GM23338 (cell line): Measurements from ENCODE around the gene GRID1.

Experiments
- CREB1 ChIP-seq: fragments of 250-450 bp; sonication (Bioruptor Pico); IDR thresholded peaks from 2 replicates; pipeline ENCODE4 v1.5.0; 2020; ENCODE audit warnings: low read depth, mild to moderate bottlenecking, moderate library complexity
- EZH2 ChIP-seq: fragments of 200-600 bp; sonication (generic); IDR thresholded peaks from one replicate; pipeline ENCODE4 v1.8.0; 2017; ENCODE audit warnings: antibody characterized with exemption, mild to moderate bottlenecking, low read depth; ENCODE audit not compliant: unreplicated experiment
- EZH2phosphoT487 ChIP-seq: fragments of 200-600 bp; sonication (generic); IDR thresholded peaks from one replicate; pipeline ENCODE4 v1.8.1; 2018; ENCODE audit warnings: antibody characterized with exemption; ENCODE audit not compliant: unreplicated experiment
- JUNB ChIP-seq: IDR thresholded peaks from one replicate; pipeline ENCODE4 v1.6.1; 2016; ENCODE audit warnings: antibody characterized with exemption; ENCODE audit not compliant: unreplicated experiment
- NANOG ChIP-seq: IDR thresholded peaks from 2 replicates; pipeline ENCODE4 v1.6.1; 2016; ENCODE audit warnings: antibody characterized with exemption, borderline replicate concordance
- POLR2AphosphoS5 ChIP-seq: IDR thresholded peaks from 2 replicates; pipeline ENCODE4 v1.6.1; 2016; ENCODE audit warnings: antibody characterized with exemption, low read depth
- ZNF114 ChIP-seq: fragments of 250-450 bp; sonication (Bioruptor Pico); IDR thresholded peaks from 2 replicates; pipeline ENCODE4 v1.5.0; 2020; ENCODE audit warnings: mild to moderate bottlenecking, moderate library complexity
- TF ChIP-seq, protein P1 (sequence below), 2 experiments: fragments of 200-600 bp in 1 of 2; sonication (generic) in 1 of 2; conservative IDR thresholded peaks; 2 replicates each; pipeline versions ENCODE4 v1.5.1 to v1.6.1; 2016 to 2017; ENCODE audit warnings: antibody characterized with exemption in 2 of 2, low read depth in 2 of 2, mild to moderate bottlenecking in 2 of 2, moderate library complexity in 1 of 2
- TF ChIP-seq, protein P2 (sequence below): IDR thresholded peaks from one replicate; pipeline ENCODE4 v1.6.1; 2018; ENCODE audit warnings: antibody characterized with exemption; ENCODE audit not compliant: unreplicated experiment
- TF ChIP-seq, protein P3 (sequence below): IDR thresholded peaks from 2 replicates; pipeline ENCODE4 v1.6.1; 2016; ENCODE audit warnings: antibody characterized with exemption

DNA sequence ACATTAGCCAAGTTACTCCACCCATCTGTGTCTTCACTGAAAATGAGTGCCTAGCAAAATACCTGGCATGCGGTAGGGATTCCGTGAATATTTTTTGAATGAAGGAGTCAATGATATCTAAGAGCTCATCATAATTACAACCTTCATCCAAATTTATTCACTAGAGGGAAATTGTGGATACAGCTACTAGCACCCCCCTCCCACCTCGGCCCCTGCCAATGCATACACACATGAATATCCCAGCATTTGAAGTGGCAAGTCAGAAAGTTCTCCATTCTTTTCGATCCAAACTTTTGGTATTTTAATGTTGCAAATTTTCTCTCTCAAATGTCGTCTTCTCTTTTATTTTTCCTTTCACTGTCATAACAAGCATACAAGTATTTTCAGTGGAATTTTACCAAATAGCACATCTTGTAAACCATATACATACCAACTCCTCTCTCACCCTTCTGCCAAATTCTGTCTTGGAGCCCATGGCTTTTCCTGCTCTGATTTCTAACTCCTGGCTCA, 164.3 kb downstream of the GRID1 start:
- no peak for TF ChIP-seq JUNB
- TF ChIP-seq, protein P1, sequence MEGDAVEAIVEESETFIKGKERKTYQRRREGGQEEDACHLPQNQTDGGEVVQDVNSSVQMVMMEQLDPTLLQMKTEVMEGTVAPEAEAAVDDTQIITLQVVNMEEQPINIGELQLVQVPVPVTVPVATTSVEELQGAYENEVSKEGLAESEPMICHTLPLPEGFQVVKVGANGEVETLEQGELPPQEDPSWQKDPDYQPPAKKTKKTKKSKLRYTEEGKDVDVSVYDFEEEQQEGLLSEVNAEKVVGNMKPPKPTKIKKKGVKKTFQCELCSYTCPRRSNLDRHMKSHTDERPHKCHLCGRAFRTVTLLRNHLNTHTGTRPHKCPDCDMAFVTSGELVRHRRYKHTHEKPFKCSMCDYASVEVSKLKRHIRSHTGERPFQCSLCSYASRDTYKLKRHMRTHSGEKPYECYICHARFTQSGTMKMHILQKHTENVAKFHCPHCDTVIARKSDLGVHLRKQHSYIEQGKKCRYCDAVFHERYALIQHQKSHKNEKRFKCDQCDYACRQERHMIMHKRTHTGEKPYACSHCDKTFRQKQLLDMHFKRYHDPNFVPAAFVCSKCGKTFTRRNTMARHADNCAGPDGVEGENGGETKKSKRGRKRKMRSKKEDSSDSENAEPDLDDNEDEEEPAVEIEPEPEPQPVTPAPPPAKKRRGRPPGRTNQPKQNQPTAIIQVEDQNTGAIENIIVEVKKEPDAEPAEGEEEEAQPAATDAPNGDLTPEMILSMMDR (conservative IDR thresholded peaks at IDR 0.05; ENCODE audit: low read depth in 2 of 2), result no peak
- no peak for TF ChIP-seq POLR2AphosphoS5
- TF ChIP-seq, protein P2, sequence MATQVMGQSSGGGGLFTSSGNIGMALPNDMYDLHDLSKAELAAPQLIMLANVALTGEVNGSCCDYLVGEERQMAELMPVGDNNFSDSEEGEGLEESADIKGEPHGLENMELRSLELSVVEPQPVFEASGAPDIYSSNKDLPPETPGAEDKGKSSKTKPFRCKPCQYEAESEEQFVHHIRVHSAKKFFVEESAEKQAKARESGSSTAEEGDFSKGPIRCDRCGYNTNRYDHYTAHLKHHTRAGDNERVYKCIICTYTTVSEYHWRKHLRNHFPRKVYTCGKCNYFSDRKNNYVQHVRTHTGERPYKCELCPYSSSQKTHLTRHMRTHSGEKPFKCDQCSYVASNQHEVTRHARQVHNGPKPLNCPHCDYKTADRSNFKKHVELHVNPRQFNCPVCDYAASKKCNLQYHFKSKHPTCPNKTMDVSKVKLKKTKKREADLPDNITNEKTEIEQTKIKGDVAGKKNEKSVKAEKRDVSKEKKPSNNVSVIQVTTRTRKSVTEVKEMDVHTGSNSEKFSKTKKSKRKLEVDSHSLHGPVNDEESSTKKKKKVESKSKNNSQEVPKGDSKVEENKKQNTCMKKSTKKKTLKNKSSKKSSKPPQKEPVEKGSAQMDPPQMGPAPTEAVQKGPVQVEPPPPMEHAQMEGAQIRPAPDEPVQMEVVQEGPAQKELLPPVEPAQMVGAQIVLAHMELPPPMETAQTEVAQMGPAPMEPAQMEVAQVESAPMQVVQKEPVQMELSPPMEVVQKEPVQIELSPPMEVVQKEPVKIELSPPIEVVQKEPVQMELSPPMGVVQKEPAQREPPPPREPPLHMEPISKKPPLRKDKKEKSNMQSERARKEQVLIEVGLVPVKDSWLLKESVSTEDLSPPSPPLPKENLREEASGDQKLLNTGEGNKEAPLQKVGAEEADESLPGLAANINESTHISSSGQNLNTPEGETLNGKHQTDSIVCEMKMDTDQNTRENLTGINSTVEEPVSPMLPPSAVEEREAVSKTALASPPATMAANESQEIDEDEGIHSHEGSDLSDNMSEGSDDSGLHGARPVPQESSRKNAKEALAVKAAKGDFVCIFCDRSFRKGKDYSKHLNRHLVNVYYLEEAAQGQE, result no peak
- no peak for TF ChIP-seq NANOG
- no peak for TF ChIP-seq EZH2
- TF ChIP-seq ZNF114 (CRISPR knock-in tag), result no peak
- TF ChIP-seq, protein P3, sequence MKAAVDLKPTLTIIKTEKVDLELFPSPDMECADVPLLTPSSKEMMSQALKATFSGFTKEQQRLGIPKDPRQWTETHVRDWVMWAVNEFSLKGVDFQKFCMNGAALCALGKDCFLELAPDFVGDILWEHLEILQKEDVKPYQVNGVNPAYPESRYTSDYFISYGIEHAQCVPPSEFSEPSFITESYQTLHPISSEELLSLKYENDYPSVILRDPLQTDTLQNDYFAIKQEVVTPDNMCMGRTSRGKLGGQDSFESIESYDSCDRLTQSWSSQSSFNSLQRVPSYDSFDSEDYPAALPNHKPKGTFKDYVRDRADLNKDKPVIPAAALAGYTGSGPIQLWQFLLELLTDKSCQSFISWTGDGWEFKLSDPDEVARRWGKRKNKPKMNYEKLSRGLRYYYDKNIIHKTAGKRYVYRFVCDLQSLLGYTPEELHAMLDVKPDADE, result no peak
- TF ChIP-seq EZH2phosphoT487, result no peak
- no peak for TF ChIP-seq CREB1 (CRISPR knock-in tag)
